Measurements from ENCODE around the gene UTS2R. TPM values are rescaled to one million over a fixed set of nuclear protein-coding genes. Genes with fewer than 3 reads are reported as not detected.

UTS2R gene
- 0.20 TPM in 1 of 2 replicates, not detected in the other for total RNA-seq

DNA sequence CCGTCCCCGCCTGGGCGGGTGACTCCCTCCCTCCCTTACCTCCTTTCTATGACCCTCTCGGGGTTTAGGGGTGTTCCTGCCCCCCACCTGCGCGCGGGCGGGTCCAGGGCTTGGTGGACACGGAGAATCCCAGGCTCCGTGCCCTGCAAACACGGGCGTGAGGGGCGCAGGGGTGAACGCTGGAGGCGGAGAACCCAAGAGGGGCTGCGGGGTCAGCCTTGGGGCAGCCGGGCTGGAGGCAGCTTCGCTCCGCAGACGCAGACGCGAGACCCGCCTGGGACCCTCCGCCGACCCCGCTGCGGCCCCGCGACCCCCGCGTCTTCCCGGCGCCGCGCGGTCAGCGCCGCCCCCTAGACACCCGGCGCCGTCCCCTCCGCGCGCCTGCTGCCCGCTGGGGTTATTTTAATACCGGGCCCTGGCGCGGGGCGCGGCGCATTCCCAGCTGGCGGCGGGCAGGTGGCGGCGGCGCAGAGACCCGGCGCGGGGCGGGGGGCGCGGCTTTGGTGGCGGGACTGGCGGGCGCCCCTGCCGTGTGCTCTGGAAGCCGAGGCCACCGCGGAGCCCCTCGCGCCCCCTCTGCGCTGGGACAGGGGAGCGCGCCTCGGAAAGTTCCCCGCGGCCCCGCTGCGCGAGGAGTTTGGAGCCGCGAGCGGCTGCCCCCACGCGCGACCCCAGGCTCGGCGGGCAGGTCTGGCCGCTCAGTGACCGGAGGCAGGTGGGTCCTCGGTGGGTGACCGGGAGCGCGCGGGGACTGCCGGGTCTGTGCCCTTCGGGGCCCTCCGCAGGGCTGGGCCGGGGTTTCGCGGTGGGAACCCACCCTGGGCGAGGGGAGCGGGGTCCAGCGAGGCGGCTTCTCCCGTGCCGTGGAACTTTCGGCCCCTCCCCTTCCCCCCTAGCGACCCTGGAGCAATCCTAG lies at the start of gene UTS2R:
TSS of gene UTS2R (plus strand) at position 433 of the 916 bp plus-strand sequence. CDS start 2,560 bp downstream, outside the sequence.
- Mint-ChIP-seq H3K9me3 (no peaks in the 10 kb centered on the region), H3K27me3 (ENCODE audit: insufficient read depth) (peaks cover 50% of the 10 kb centered on the region), H3K4me3 (peak within 1 kb of the TSS; percentile 71), H3K27ac (no peak within 1 kb of the TSS), H3K36me3 (ENCODE audit: low read depth) (no peaks in the 10 kb centered on the region), H3K4me1 (ENCODE audit: low read depth) (peaks cover 20% of the 10 kb centered on the region)
- intact Hi-C loops (cut with micrococcal nuclease): no loop called here
- DNase-seq (ENCODE audit: low spot score): no peak

DNA sequence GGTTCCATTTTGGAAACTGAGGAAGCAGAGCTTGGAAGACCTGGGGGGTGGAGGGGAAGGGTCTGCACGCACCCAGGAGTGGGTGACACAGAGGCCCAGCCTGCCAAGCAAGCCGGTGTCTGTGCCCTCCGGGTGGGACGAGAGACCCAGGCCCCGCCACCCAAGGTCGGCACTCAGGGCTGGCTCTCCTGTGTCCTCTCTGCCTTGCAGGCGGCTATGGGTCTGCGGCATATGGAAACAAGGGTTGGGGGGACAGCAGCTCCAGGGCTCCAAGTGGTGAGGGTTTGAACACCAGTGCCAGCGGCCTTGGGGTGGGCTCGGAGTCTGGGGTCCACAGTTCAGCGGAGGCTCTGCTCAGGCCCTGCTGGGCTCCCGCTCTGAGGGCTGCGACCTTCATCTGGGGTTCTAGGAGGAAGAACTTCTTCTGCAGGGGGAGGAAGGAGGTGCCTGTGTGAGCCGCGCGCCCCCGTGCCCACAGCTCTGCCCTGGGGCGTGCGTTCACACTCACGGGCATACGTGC lies 49.6 kb upstream of the UTS2R start:
- no peaks in the 10 kb centered on the region for H3K27me3 Mint-ChIP-seq (ENCODE audit: insufficient read depth)
- peak overlapping the region; percentile 94 for H3K4me3 Mint-ChIP-seq
- peak overlapping the region; percentile 81 for H3K27ac Mint-ChIP-seq
- H3K4me1 Mint-ChIP-seq (ENCODE audit: low read depth): peaks cover 18% of the 10 kb centered on the region
- DNase-seq (ENCODE audit: low spot score): no peak
- H3K9me3 Mint-ChIP-seq: no peaks in the 10 kb centered on the region
- intact Hi-C loops (cut with micrococcal nuclease): loop anchor here (1.0 kb wide), 5 partner anchors 16 to 116 kb away; no protein-coding TSS in a partner anchor
- H3K36me3 Mint-ChIP-seq (ENCODE audit: low read depth): peaks cover 10% of the 10 kb centered on the region

DNA sequence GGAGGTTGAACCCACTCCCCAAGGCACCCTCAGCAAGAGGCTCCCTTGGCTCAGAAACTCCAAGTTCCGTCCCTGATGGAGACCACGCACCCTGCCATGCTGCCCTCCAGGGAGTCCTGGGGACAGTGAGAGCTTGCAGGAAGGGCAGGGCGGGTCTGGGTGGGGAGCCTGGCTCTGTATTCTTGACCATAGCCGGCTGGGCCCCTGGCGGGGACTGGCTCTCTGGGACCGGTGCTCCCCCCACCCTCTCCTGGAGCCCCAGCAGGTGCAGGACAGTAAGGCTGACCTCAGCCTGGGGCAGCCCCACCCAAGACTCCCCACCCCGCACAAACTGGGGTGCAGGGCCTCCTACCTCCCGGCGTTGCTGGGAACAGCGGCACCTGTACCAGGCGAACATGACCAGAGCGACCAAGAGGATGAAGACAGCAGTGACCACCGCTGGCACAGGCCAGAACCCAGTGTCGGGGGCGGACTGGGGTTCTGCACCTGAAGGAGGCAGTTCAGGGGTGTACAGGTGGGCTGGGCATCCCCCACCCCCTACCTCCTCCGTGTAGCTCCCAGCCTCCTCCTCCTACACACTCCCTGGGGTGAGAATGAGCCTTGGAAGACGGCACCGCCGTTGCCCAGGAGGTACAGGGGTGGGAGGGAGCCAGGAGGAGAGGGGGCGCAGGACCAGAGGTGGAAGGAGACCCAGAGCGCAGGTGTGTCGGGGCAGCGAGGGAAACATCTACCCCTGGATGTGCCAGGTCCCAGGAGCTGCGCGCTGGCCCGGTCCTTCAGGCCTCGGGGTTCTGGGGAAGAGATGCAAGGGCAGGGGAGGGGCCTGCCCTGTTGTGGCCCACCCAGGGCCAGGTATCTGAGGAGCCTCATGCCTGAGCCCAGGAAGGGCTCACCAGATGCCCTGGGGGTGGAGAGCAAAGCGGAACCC lies 48.8 kb upstream of the UTS2R start:
- H3K4me3 Mint-ChIP-seq: peak overlapping the region; percentile 94
- H3K27ac Mint-ChIP-seq: peak overlapping the region; percentile 81
- no peaks in the 10 kb centered on the region for H3K27me3 Mint-ChIP-seq (ENCODE audit: insufficient read depth)
- H3K9me3 Mint-ChIP-seq: no peaks in the 10 kb centered on the region
- no peak for DNase-seq (ENCODE audit: low spot score)
- peaks cover 10% of the 10 kb centered on the region for H3K36me3 Mint-ChIP-seq (ENCODE audit: low read depth)
- intact Hi-C loops (cut with micrococcal nuclease): no loop called here
- peaks cover 13% of the 10 kb centered on the region for H3K4me1 Mint-ChIP-seq (ENCODE audit: low read depth)

DNA sequence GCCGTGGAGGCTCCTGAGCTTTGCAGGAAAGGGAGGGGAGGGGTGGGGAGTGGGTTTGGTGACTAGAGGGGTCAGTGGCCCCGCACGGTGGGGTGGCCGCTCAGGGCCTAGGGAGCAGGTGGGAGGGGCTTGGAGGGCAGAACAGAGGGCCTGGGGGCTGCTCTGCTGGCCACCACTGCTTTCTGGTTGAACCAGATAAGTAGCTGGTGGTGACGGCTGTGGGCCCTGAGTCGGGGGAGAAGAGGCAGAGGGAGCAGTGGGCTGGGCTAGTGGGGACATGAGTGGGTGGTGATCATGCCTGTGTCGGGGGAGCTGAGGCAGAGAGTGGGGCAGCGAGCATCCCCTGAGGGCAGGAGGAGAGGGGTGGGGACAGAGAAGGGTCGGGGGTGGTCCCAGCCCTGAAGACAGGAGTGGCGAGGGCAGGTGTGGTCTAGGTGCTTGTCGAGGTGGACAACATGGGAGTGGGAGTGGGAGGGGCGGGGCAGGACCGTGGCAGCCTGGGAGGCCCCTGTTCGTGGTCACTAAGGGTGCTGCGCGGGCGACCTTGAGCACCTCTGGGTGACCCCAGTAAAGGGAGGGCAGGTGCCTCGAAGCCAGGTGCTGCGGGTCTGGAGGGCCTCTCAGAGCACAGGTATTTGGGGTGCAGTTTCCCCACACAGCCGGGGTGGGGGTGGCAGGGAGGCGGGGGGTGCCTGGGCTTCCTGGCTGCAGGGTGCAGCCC lies 47.9 kb upstream of the UTS2R start:
- H3K27me3 Mint-ChIP-seq (ENCODE audit: insufficient read depth): no peaks in the 10 kb centered on the region
- H3K9me3 Mint-ChIP-seq: no peaks in the 10 kb centered on the region
- H3K36me3 Mint-ChIP-seq (ENCODE audit: low read depth): peaks cover 10% of the 10 kb centered on the region
- no peak for DNase-seq (ENCODE audit: low spot score)
- peak overlapping the region; percentile 61 for H3K27ac Mint-ChIP-seq
- H3K4me1 Mint-ChIP-seq (ENCODE audit: low read depth): peaks cover 13% of the 10 kb centered on the region
- intact Hi-C loops (cut with micrococcal nuclease): no loop called here
- H3K4me3 Mint-ChIP-seq: peak overlapping the region; percentile 54

DNA sequence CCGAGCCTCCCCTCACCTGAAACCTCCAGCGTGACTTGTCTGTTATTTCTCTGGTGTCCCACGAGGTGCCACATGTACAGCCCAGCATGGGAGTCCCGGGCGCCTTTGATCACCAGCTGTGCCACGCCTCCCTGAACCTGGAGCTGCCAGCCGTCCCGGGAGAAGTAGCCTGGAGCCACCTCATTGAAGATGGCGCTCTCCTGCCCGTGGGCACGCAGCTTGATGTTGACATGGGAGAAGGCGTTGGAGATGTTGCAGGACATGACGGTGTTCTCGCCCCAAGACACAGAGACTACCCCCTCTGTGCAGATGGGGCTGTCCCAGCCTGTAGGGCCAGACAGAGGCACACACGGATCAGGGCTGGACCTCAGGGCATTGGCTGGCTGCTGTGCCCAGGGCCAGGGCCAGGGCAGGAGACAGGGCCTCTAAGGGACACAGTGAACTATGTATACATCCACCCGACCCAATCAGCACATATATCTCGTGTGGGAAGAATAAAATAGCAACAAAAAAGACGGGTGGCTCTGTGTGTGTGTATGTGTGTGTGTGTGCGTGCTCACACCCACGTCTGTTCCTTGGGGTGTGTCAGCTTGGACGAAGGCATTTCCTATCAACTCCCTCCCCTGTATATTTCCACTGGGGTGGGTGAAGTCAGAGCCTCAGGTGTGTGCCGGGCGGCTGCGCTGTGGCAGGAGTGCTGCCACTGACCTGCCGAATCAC lies 46.8 kb upstream of the UTS2R start:
- intact Hi-C loops (cut with micrococcal nuclease): no loop called here
- peaks cover 10% of the 10 kb centered on the region for H3K36me3 Mint-ChIP-seq (ENCODE audit: low read depth)
- DNase-seq (ENCODE audit: low spot score): no peak
- peaks cover 13% of the 10 kb centered on the region for H3K4me1 Mint-ChIP-seq (ENCODE audit: low read depth)
- H3K9me3 Mint-ChIP-seq: no peaks in the 10 kb centered on the region
- peak overlapping the region; percentile 59 for H3K4me3 Mint-ChIP-seq
- no peaks in the 10 kb centered on the region for H3K27me3 Mint-ChIP-seq (ENCODE audit: insufficient read depth)
- H3K27ac Mint-ChIP-seq: peak overlapping the region; percentile 72

DNA sequence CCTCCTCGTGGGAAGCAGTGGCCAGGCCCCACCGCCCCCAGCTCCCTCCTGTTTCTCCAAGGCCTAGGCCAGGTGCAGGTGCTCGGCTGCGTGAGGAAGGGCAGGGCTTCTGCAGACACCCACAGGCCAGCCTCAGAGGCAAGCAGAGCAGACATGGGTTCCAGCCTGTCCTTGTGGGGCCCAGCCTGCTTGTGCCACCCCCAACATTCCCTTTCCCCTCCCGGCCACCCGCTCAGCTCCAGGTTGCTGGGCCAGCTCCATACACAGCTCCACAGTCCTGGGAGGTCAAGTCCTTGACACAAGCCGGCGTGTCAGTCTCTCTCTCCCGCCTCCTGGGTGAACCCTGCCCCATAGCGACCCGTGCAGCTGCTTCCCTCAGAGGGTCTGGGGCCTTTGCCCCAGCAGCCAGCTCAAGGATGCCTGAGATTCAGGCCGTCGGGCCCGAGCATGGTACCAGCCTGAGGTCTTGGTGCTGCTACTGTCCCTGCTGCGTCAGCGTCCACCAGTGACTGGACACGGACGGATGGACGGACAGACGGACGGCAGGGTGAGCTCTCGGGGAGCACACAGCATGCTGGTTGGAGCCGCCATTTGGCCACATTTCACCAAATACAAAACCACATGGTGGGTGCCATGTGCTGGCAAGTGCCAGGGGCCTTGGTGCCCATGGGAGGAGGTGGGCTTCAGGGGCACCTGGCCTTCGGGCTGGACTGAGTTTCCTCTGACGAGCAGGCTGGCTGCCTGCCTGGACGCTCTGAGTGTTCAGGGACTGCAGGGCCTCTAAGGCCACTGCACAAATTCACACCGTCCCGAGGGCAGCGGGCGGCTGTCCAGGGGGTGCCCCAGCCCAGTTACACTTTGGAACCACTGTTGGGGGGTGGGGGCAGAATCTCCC lies 46.0 kb upstream of the UTS2R start:
- no peak overlapping the region for H3K4me3 Mint-ChIP-seq
- H3K27me3 Mint-ChIP-seq (ENCODE audit: insufficient read depth): no peaks in the 10 kb centered on the region
- H3K9me3 Mint-ChIP-seq: no peaks in the 10 kb centered on the region
- H3K36me3 Mint-ChIP-seq (ENCODE audit: low read depth): peaks cover 10% of the 10 kb centered on the region
- peaks cover 13% of the 10 kb centered on the region for H3K4me1 Mint-ChIP-seq (ENCODE audit: low read depth)
- no peak for DNase-seq (ENCODE audit: low spot score)
- peak overlapping the region; percentile 72 for H3K27ac Mint-ChIP-seq
- intact Hi-C loops (cut with micrococcal nuclease): no loop called here

DNA sequence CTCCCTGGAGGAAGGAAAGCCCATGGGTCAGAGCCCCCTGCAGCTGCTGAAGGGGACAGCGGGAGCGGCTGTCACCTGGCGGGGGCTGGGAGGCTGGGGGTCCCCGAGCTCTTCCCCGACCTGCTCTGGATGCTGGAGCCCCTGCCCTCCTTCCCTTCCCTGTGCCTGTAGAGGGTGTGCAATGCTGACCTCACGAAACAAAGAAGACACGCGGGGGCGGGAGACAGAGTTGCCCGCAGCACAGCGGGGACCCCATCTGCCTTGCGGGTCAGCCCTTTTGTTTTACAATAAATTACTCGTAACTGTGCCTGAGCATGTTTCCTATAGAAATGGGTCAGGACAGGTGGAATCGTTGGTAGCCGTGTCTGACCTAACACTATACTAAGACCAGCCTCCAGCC lies 44.3 kb upstream of the UTS2R start:
- Mint-ChIP-seq H3K4me1 (ENCODE audit: low read depth) (peaks cover 8% of the 10 kb centered on the region), H3K36me3 (ENCODE audit: low read depth) (peaks cover 7% of the 10 kb centered on the region), H3K27ac (no peak overlapping the region), H3K27me3 (ENCODE audit: insufficient read depth) (peaks cover 3% of the 10 kb centered on the region), H3K4me3 (no peak overlapping the region), H3K9me3 (no peaks in the 10 kb centered on the region)
- intact Hi-C loops (cut with micrococcal nuclease): no loop called here
- DNase-seq (ENCODE audit: low spot score): no peak

DNA sequence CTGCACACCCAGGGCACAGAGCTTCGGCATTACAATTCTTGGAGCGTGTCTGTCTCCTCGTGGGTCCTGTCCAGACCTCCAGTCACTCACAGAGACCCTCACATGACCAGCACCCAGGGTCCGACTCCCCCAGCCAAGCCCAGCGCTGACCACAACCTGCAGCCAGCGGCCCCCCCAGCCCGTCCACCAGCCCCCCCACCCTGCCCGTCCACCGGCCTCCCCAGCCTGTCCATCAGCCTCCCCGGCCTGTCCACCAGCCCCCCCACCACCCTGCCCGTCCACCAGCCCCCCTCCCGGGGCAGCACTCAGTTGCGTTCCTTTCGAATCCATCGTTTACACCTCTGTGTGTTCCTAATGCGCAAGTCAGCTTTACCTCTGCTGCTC lies 43.8 kb upstream of the UTS2R start:
- Mint-ChIP-seq H3K36me3 (ENCODE audit: low read depth) (peaks cover 7% of the 10 kb centered on the region), H3K27me3 (ENCODE audit: insufficient read depth) (peaks cover 6% of the 10 kb centered on the region), H3K4me3 (no peak overlapping the region), H3K27ac (no peak overlapping the region), H3K4me1 (ENCODE audit: low read depth) (peaks cover 10% of the 10 kb centered on the region), H3K9me3 (no peaks in the 10 kb centered on the region)
- intact Hi-C loops (cut with micrococcal nuclease): no loop called here
- no peak for DNase-seq (ENCODE audit: low spot score)

DNA sequence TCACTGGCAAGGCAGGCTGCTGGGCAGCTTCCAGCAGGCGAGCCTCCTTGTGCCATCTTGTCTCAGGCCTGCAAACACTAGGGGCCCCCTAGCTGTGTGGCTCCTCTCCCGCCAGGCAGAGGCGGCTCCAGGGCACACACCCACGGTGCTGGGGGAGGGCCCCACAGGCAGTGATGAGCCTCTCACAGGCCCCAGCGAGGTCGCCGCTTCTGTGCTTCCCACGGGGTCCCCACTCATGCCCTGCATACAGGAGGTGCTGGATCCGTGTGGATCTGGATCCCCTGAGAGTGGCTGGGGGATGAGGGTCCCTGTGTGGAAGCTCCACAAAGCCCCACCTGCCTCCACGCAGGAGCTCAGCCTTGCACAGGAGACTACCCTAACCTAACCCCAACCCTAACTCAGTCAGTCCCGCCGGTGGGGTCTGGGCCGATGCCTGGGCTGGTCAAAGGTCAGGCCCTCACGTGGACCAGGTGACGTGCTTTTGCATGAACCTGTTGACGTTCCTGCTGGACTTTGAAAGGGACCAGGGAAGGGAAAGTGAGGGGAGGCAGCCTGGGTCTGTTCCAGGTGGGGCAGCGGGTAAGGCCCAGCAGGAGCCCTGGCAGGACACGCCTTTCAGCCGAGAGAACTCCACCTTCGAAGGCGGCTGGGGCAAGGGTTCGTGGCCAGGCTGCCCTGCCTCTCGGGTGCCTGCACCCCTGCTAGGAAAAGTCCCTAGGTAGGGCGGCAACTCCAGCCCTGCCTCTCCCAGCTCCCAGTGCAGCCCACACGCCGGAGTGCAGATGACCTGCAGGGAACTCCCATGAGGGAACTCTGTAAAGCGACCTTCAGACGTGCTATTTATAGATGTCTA lies 43.2 kb upstream of the UTS2R start:
- DNase-seq (ENCODE audit: low spot score): no peak
- Mint-ChIP-seq H3K27ac (no peak overlapping the region), H3K27me3 (ENCODE audit: insufficient read depth) (peaks cover 7% of the 10 kb centered on the region), H3K4me1 (ENCODE audit: low read depth) (peaks cover 13% of the 10 kb centered on the region), H3K4me3 (no peak overlapping the region), H3K36me3 (ENCODE audit: low read depth) (peaks cover 7% of the 10 kb centered on the region), H3K9me3 (no peaks in the 10 kb centered on the region)
- intact Hi-C loops (cut with micrococcal nuclease): no loop called here

DNA sequence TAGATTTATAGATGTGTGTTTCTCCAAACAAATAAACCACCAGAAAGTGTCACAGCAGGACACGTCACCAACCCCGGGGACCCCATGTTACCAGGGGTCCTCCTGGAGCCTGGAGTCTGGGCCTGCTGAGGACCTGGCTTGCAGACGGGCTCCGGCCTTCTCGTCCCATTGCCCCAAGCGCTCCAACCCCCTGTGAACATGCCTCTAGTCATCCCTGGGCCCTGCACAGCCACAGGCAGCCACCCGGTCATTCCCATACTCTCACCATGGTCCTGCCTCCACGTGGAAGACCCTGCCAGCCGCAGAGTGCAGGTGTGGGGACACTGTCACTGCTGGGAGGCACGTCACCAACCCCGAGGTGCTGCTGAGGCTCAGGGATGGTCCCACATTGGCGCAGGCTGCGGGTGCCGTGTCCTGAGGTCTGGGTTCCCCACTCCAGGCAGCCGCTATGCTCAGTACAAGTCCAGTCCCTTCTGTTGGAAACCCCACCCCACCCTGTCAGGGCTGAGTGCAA lies 42.5 kb upstream of the UTS2R start:
- peaks cover 7% of the 10 kb centered on the region for H3K36me3 Mint-ChIP-seq (ENCODE audit: low read depth)
- no peak for DNase-seq (ENCODE audit: low spot score)
- no peak overlapping the region for H3K27ac Mint-ChIP-seq
- peaks cover 13% of the 10 kb centered on the region for H3K4me1 Mint-ChIP-seq (ENCODE audit: low read depth)
- H3K9me3 Mint-ChIP-seq: no peaks in the 10 kb centered on the region
- peaks cover 7% of the 10 kb centered on the region for H3K27me3 Mint-ChIP-seq (ENCODE audit: insufficient read depth)
- intact Hi-C loops (cut with micrococcal nuclease): no loop called here
- no peak overlapping the region for H3K4me3 Mint-ChIP-seq

All from activated T-helper 1 cell treated with anti-CD3 and anti-CD28 coated beads, Interleukin-12 subunit alpha, Interleukin-12 subunit beta, Interleukin-2, Interleukin-4 antibody, amounts not matched to agents 30 ng/mL and 10 ng/mL and 1 ng/mL, durations not matched to agents 14 hours and 24 hours and 36 hours (primary cell).